ENCODE results near the gene LHB.

The LHB gene

GRCh38 chr19:48988860-48989259 is 28.0 kb downstream of the LHB start:
- no peak for TF ChIP-seq CTCF (IDR thresholded peaks at IDR 0.05; ENCODE audit: control insufficient read depth, insufficient read depth, low read depth, low read length, missing control alignments)

GRCh38 chr19:48988286-48988685 is 28.6 kb downstream of the LHB start:
- H3K4me3 ChIP-seq (ENCODE audit: control insufficient read depth, low read depth, low read length) = no peak overlapping the region
- DNase-seq (ENCODE audit: low read depth) = no peak
- no peak for TF ChIP-seq CTCF (IDR thresholded peaks at IDR 0.05; ENCODE audit: control insufficient read depth, insufficient read depth, low read depth, low read length, missing control alignments)

More at GRCh38 chr19:48988860-48989259, 28.0 kb downstream of the LHB start:
- no peak for DNase-seq (ENCODE audit: low read depth)
- H3K4me3 ChIP-seq (ENCODE audit: control insufficient read depth, low read depth, low read length) = no peak overlapping the region

- H3K4me3 ChIP-seq (ENCODE audit: control insufficient read depth, low read depth, low read length) = no peak overlapping the region
- TF ChIP-seq CTCF (IDR thresholded peaks at IDR 0.05; ENCODE audit: control insufficient read depth, insufficient read depth, low read depth, low read length, missing control alignments) = no peak
- DNase-seq (ENCODE audit: low read depth) = no peak
Measured at GRCh38 chr19:48987323-48987722, 29.6 kb downstream of the LHB start.

- H3K4me3 ChIP-seq (ENCODE audit: control insufficient read depth, low read depth, low read length) = no peak overlapping the region
- no peak for DNase-seq (ENCODE audit: low read depth)
- no peak for TF ChIP-seq CTCF (IDR thresholded peaks at IDR 0.05; ENCODE audit: control insufficient read depth, insufficient read depth, low read depth, low read length, missing control alignments)
Measured at GRCh38 chr19:48986211-48986610, 30.7 kb downstream of the LHB start.

GRCh38 chr19:48985711-48986110 is 31.2 kb downstream of the LHB start:
- no peak overlapping the region for H3K4me3 ChIP-seq (ENCODE audit: control insufficient read depth, low read depth, low read length)
- no peak for DNase-seq (ENCODE audit: low read depth)
- TF ChIP-seq CTCF (IDR thresholded peaks at IDR 0.05; ENCODE audit: control insufficient read depth, insufficient read depth, low read depth, low read length, missing control alignments) = no peak

- no peak for DNase-seq (ENCODE audit: low read depth)
- H3K4me3 ChIP-seq (ENCODE audit: control insufficient read depth, low read depth, low read length) = no peak overlapping the region
Measured at GRCh38 chr19:48982280-48982679, 34.6 kb downstream of the LHB start.

More at GRCh38 chr19:48982280-48982679, 34.6 kb downstream of the LHB start:
- no peak for TF ChIP-seq CTCF (IDR thresholded peaks at IDR 0.05; ENCODE audit: control insufficient read depth, insufficient read depth, low read depth, low read length, missing control alignments)
